H1 (cell line): ENCODE measurements around the gene CD44. TPM values are rescaled to one million over a fixed set of nuclear protein-coding genes. Genes with fewer than 3 reads are reported as not detected.

Experiments used
- ATF2 ChIP-seq: IDR thresholded peaks from 2 replicates; pipeline ENCODE4 v1.6.1; 2012; ENCODE audit warnings: low read length, inconsistent platforms
- CHD2 ChIP-seq: IDR thresholded peaks from 2 replicates; pipeline ENCODE4 v1.6.1; 2012; ENCODE audit warnings: low read length, improper control_type of control experiment
- EGR1 ChIP-seq: IDR thresholded peaks from 2 replicates; pipeline ENCODE4 v1.6.1; 2011; ENCODE audit warnings: low read depth, low read length, borderline replicate concordance
- NANOG ChIP-seq: IDR thresholded peaks from 2 replicates; pipeline ENCODE4 v1.6.1; 2011; ENCODE audit warnings: low read length, low read depth, mild to moderate bottlenecking, inconsistent platforms; ENCODE audit not compliant: insufficient read depth, poor library complexity, severe bottlenecking
- POLR2AphosphoS5 ChIP-seq: IDR thresholded peaks from 2 replicates; pipeline ENCODE4 v1.6.1; 2011; ENCODE audit warnings: low read depth, low read length
- ZNF274 ChIP-seq: IDR thresholded peaks from 2 replicates; pipeline ENCODE4 v1.7.0; 2012; ENCODE audit warnings: low read length, borderline replicate concordance; ENCODE audit errors: extremely low read depth
- polyA plus RNA-seq, 7 experiments: library from polyadenylated mRNA; depleted of rRNA in 3 of 7; stranded (reverse) in 5 of 7; unstranded in 2 of 7; fragments of >200 nt in 5 of 7; fragments of 200-250 nt in 2 of 7; gene quantifications; 1 replicate in 5 of 7; 2 replicates in 1 of 7; 4 replicates in 1 of 7; pipeline versions ENCODE4 v1.2.1 to v1.2.3, GENCODE V29; 2011 to 2013; ENCODE audit warnings: missing spikeins in 2 of 7, mixed read lengths in 2 of 7
- total RNA-seq: library from RNA; stranded (reverse); fragmentation: NEBNext Ultra II Directional; extraction: Animal tissue kit (Norgen Biotek cat#: 25700); gene quantifications from 2 replicates; pipeline ENCODE4 v1.2.1, GENCODE V29; 2021

Gene CD44
- total and polyA plus RNA-seq, 2 of the 8 experiments (the other 6 are each of a cell fraction or from before 2014, with no cell fraction given): 11.8 to 13.7 TPM

- no peak for TF ChIP-seq EGR1
- TF ChIP-seq ATF2: no peak
- TF ChIP-seq POLR2AphosphoS5: no peak
- TF ChIP-seq NANOG: no peak
- TF ChIP-seq ZNF274: no peak
- no peak for TF ChIP-seq CHD2
These were observed 12.3 kb downstream of the CD44 start (continued) for GRCh38 chr11:35151241-35151640.
